AG08396 (cell line): ENCODE data around the gene TM7SF3.

Source experiments
- DNase-seq: peaks from one replicate; pipeline ENCODE4 v3.0.0; 2012; ENCODE audit warnings: low spot score, mixed read lengths

TM7SF3 gene

GRCh38 chr12:26928661-26929060 lies 85.5 kb downstream of the TM7SF3 start:
- no peak for DNase-seq
